ENCODE data around the gene APOBR. TPM values are rescaled to one million over a fixed set of nuclear protein-coding genes. Genes with fewer than 3 reads are reported as not detected.

Gene APOBR
- total RNA-seq, 1 donor from 2014 or later: 17.7 TPM

GRCh38 chr16:28491230-28491969 is 3.0 kb upstream of the APOBR start:
- peaks cover 27% of the 10 kb centered on the region for H3K36me3 ChIP-seq
- H3K27ac ChIP-seq: peak overlapping the region; percentile 99
- DNase-seq: peak; percentile 76
- H3K4me1 ChIP-seq: peaks cover 15% of the 10 kb centered on the region
- H3K27me3 ChIP-seq: no peaks in the 10 kb centered on the region
- no peaks in the 10 kb centered on the region for H3K9me3 ChIP-seq
- intact Hi-C loops (cut with DNase I): loop anchor here (10.0 kb wide), 1 partner anchor 53 kb away; no protein-coding TSS in a partner anchor
- H3K4me3 ChIP-seq: peak overlapping the region; percentile 99
- ATAC-seq: peak; percentile 29
- TF ChIP-seq, protein P1, sequence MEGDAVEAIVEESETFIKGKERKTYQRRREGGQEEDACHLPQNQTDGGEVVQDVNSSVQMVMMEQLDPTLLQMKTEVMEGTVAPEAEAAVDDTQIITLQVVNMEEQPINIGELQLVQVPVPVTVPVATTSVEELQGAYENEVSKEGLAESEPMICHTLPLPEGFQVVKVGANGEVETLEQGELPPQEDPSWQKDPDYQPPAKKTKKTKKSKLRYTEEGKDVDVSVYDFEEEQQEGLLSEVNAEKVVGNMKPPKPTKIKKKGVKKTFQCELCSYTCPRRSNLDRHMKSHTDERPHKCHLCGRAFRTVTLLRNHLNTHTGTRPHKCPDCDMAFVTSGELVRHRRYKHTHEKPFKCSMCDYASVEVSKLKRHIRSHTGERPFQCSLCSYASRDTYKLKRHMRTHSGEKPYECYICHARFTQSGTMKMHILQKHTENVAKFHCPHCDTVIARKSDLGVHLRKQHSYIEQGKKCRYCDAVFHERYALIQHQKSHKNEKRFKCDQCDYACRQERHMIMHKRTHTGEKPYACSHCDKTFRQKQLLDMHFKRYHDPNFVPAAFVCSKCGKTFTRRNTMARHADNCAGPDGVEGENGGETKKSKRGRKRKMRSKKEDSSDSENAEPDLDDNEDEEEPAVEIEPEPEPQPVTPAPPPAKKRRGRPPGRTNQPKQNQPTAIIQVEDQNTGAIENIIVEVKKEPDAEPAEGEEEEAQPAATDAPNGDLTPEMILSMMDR (IDR thresholded peaks at IDR 0.05): no peak

GRCh38 chr16:28491970-28492474 is 2.4 kb upstream of the APOBR start, which contains the start of gene CLN3:
TSS of gene CLN3 (minus strand) at chr16:28492074. CDS start at chr16:28491759, 315 bp downstream.
- peak; percentile 88 for ATAC-seq
- peak within 1 kb of the TSS; percentile 99 for H3K27ac ChIP-seq
- TF ChIP-seq, protein P1 (IDR thresholded peaks at IDR 0.05): no peak
- H3K36me3 ChIP-seq: peaks cover 21% of the 10 kb centered on the region
- H3K9me3 ChIP-seq: no peaks in the 10 kb centered on the region
- H3K4me1 ChIP-seq: peaks cover 15% of the 10 kb centered on the region
- H3K4me3 ChIP-seq: peak within 1 kb of the TSS; percentile 99
- intact Hi-C loops (cut with DNase I): loop anchor here (10.0 kb wide), 1 partner anchor 53 kb away; no protein-coding TSS in a partner anchor
- DNase-seq: peak; percentile 94
- H3K27me3 ChIP-seq: no peaks in the 10 kb centered on the region

DNA sequence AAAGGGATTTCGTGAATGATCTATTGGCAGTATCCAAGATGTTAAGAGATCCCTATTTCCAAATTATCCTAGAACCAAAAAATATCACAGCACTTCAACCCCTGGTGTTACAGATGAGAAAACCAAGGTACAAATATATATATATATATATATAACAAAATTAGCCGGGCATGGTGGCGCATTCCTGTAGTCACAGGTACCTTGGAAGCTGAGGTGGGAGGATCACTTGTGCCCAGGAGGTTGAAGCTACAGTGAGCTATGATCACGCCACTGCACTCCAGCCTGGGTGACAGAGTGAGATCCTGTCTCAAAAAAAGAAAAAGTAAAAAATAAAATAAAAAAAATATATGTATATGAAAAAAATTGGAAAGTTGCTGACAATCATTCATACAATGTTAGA is 1.9 kb upstream of the APOBR start:
- Histone ChIP-seq H3K9me3 (no peaks in the 10 kb centered on the region), H3K27me3 (no peaks in the 10 kb centered on the region), H3K4me3 (peak overlapping the region; percentile 99), H3K27ac (peak overlapping the region; percentile 99), H3K4me1 (peaks cover 15% of the 10 kb centered on the region), H3K36me3 (peaks cover 17% of the 10 kb centered on the region)
- TF ChIP-seq, protein P1 (IDR thresholded peaks at IDR 0.05): no peak
- DNase-seq: no peak
- ATAC-seq: no peak
- intact Hi-C loops (cut with DNase I): loop anchor here (10.0 kb wide), 1 partner anchor 52 kb away; no protein-coding TSS in a partner anchor

DNA sequence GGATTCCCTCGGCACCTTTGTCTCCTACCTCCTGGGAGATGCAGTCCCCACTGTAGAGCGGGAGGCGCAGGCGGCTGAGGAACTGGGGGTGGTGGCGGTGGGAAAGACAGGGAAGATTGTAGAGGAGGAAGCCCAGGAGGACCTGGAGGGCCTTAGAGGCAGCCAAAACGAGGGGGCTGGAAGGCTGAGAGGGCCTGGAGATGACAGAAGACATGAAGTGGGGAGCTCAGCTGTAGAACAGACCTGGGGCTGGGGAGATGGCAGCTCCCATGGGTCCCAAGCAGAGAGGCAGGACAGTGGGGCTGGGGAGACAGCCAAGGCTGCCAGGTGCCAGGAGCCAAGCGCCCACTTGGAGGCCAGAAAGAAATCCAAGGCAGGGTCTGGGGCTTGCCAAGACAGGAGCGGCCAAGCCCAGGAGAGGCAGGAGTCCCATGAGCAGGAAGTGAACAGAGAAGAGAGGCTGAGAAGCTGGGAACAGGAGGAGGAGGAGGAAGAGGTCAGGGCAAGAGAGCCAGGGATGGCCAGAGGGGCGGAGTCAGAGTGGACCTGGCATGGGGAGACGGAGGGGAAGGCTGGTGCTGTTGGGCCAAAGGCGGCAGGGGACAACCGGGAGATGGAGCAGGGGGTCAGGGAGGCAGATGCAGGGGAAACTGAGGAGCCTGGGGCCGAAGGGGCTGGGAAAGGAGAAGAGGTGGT is 803 bp downstream of the APOBR start:
- peak overlapping the region; percentile 82 for H3K27ac ChIP-seq
- DNase-seq: no peak
- peaks cover 6% of the 10 kb centered on the region for H3K4me1 ChIP-seq
- TF ChIP-seq, protein P1 (IDR thresholded peaks at IDR 0.05): no peak
- no peaks in the 10 kb centered on the region for H3K27me3 ChIP-seq
- no peaks in the 10 kb centered on the region for H3K9me3 ChIP-seq
- H3K36me3 ChIP-seq: no peaks in the 10 kb centered on the region
- ATAC-seq: peak; percentile 5
- intact Hi-C loops (cut with DNase I): loop anchor here (10.0 kb wide), 1 partner anchor 50 kb away; no protein-coding TSS in a partner anchor
- H3K4me3 ChIP-seq: peak overlapping the region; percentile 48

DNA sequence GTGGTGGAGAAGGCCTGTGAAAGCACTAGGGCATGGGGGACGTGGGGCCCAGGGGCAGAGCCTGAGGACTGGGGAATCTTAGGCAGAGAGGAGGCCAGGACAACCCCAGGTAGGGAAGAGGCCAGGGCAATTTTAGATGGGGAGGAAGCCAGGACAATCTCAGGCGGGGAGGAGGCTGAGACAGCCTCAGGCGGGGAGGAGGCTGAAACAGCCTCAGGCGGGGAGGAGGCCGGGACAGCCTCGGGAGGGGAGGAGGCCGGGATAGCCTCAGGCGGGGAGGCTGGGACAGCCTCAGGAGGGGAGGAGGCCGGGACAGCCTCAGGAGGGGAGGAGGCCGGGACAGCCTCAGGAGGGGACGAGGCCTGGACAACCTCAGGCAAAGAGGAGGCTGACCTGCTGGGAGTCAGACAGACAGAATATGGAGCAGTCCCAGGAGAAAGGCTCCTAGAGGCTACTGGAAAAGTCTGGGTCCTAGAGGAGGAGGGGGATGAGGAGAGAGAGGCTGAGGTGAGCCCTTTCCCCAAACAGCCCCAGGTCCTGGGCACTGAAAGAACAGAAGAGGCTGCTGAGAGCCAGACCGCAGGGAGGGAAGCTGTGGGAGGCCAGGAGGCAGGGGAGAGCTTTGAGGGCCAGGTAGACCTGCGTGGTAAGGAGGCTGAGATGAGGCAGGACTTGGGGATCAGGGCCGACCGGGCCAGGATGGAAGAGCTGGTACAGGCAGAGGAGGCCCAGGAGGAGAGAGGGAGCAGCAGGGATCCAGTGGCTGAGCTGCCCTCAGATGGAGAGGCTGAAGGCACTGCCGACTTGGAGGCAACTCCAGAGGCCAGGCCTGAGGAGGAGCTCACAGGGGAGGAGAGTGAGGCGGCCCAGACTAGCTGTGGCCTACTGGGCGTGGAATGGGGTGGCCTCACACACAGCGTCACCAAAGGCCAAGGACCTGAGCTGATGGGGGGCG is 1.6 kb downstream of the APOBR start:
- no peaks in the 10 kb centered on the region for H3K9me3 ChIP-seq
- TF ChIP-seq, protein P1 (IDR thresholded peaks at IDR 0.05): no peak
- H3K27me3 ChIP-seq: no peaks in the 10 kb centered on the region
- intact Hi-C loops (cut with DNase I): loop anchor here (10.0 kb wide), 1 partner anchor 49 kb away; no protein-coding TSS in a partner anchor
- no peaks in the 10 kb centered on the region for H3K36me3 ChIP-seq
- H3K4me1 ChIP-seq: no peaks in the 10 kb centered on the region
- peak overlapping the region; percentile 82 for H3K27ac ChIP-seq
- no peak for ATAC-seq
- peak overlapping the region; percentile 48 for H3K4me3 ChIP-seq
- DNase-seq: no peak
